Stimulated activated CD8-positive, alpha-beta memory T cell treated with anti-CD3 and anti-CD28 coated beads, Interleukin-15, amount 100 ng/mL, for 48 hours (primary cell): ENCODE data around the gene HIPK1.

Source experiments
- DNase-seq, 2 donors: peaks; one replicate each; pipeline ENCODE4 v3.0.0-alpha.2; 2020; ENCODE audit warnings: low read depth in 2 of 2

The HIPK1 gene

GRCh38 chr1:113913887-113914664 lies 15.0 kb upstream of the HIPK1 start:
- no peak for DNase-seq

- DNase-seq, result no peak
These were observed 12.2 kb upstream of the HIPK1 start for GRCh38 chr1:113916974-113917373.

GRCh38 chr1:113917400-113918082 lies 11.6 kb upstream of the HIPK1 start:
- no peak for DNase-seq

- DNase-seq, result no peak
These were observed 10.9 kb upstream of the HIPK1 start for GRCh38 chr1:113918243-113918642.

GRCh38 chr1:113922957-113923356 lies 6.2 kb upstream of the HIPK1 start:
- no peak for DNase-seq

GRCh38 chr1:113924473-113924872 lies 4.7 kb upstream of the HIPK1 start:
- no peak for DNase-seq

- DNase-seq, result no peak
These were observed 765 bp upstream of the HIPK1 start for GRCh38 chr1:113928187-113928930.

- DNase-seq, result peak; percentile 36 to 48
These were observed 800 bp downstream of the HIPK1 start for GRCh38 chr1:113929750-113930498.

GRCh38 chr1:113930499-113931161 lies 1.5 kb downstream of the HIPK1 start:
- DNase-seq, result peak; percentile 66 to 68

- no peak for DNase-seq
These were observed 2.3 kb downstream of the HIPK1 start for GRCh38 chr1:113931451-113931851.

- no peak for DNase-seq
These were observed 4.9 kb downstream of the HIPK1 start for GRCh38 chr1:113934006-113934405.

- DNase-seq, result no peak
These were observed 5.5 kb downstream of the HIPK1 start for GRCh38 chr1:113934511-113935055.

GRCh38 chr1:113935176-113935575 lies 6.1 kb downstream of the HIPK1 start:
- no peak for DNase-seq

GRCh38 chr1:113935970-113936369 lies 6.8 kb downstream of the HIPK1 start:
- no peak for DNase-seq

GRCh38 chr1:113937146-113937545 lies 8.0 kb downstream of the HIPK1 start:
- DNase-seq, result no peak

GRCh38 chr1:113938192-113938591 lies 9.1 kb downstream of the HIPK1 start:
- DNase-seq, result no peak

GRCh38 chr1:113940365-113941244 lies 11.5 kb downstream of the HIPK1 start:
- DNase-seq, result peak; percentile 52 to 59

GRCh38 chr1:113941245-113941559 lies 12.1 kb downstream of the HIPK1 start:
- no peak for DNase-seq

GRCh38 chr1:113942527-113942926 lies 13.4 kb downstream of the HIPK1 start:
- no peak for DNase-seq
